PC-3 (cell line): ENCODE data around the gene RMC1. TPM values are rescaled to one million over a fixed set of nuclear protein-coding genes. Genes with fewer than 3 reads are reported as not detected.

ENCODE experiments used
- ATAC-seq: fragments of 200-7000 bp; cut with Tn5 transposase; 2 replicates; pipeline ENCODE4 v1.9.1; 2020; ENCODE audit warnings: mild to moderate bottlenecking, moderate library complexity
- BruUV-seq: library from RNA; stranded (reverse); fragments of 400-500 nt; replicated peaks from 2 replicates; lab custom pipeline; 2021; lab: Mats Ljungman, UMichigan
- CTCF ChIA-PET: fragments of 300-600 bp; sonication (Branson Sonifier 250); formaldehyde crosslinking; loops from one replicate; lab custom pipeline; 2022; ENCODE audit warnings: antibody characterized with exemption; lab: Charles Lee
- POLR2A ChIA-PET: fragments of 300-600 bp; sonication (Branson Sonifier 250); formaldehyde crosslinking; loops from one replicate; lab custom pipeline; 2022; ENCODE audit warnings: antibody characterized with exemption; ENCODE audit not compliant: unreplicated experiment; lab: Charles Lee
- DNase-seq: peaks from one replicate; pipeline ENCODE4 v3.0.0-alpha.2; 2015
- H2AFZ ChIP-seq: fragments of 300-600 bp; sonication (generic); 2 replicates; pipeline ENCODE4 v1.6.0; 2016; ENCODE audit warnings: antibody characterized with exemption, low read length
- H3F3A ChIP-seq: fragments of 300-600 bp; sonication (generic); one replicate; pipeline ENCODE4 v1.6.0; 2017; ENCODE audit warnings: antibody characterized with exemption, low read length, control low read depth, mild to moderate bottlenecking; ENCODE audit not compliant: unreplicated experiment
- H3K27ac ChIP-seq: fragments of 300-600 bp; sonication (generic); 2 replicates; pipeline ENCODE4 v1.5.1; 2016; ENCODE audit warnings: mild to moderate bottlenecking, low read length
- H3K27me3 ChIP-seq: fragments of 300-600 bp; sonication (generic); 2 replicates; pipeline ENCODE4 v1.6.1; 2016; ENCODE audit warnings: low read length, mixed read lengths
- H3K36me3 ChIP-seq: fragments of 300-600 bp; sonication (generic); 2 replicates; pipeline ENCODE4 v1.6.1; 2016; ENCODE audit warnings: low read depth, mixed run types, low read length, mixed read lengths
- H3K4me1 ChIP-seq: fragments of 300-600 bp; sonication (generic); 2 replicates; pipeline ENCODE4 v1.5.1; 2016; ENCODE audit warnings: low read length; ENCODE audit not compliant: insufficient read depth
- H3K4me2 ChIP-seq: fragments of 300-600 bp; sonication (generic); 2 replicates; pipeline ENCODE4 v1.6.0; 2016; ENCODE audit warnings: low read length
- H3K4me3 ChIP-seq: fragments of 300-600 bp; sonication (generic); 2 replicates; pipeline ENCODE4 v1.5.1; 2016; ENCODE audit warnings: mild to moderate bottlenecking, low read length, mixed read lengths
- H3K79me2 ChIP-seq: fragments of 300-600 bp; sonication (generic); 2 replicates; pipeline ENCODE4 v1.6.1; 2017; ENCODE audit warnings: low read length, mixed read lengths
- H3K9ac ChIP-seq: fragments of 300-600 bp; sonication (generic); 2 replicates; pipeline ENCODE4 v1.6.0; 2016; ENCODE audit warnings: mild to moderate bottlenecking, low read length
- H3K9me2 ChIP-seq: fragments of 300-600 bp; sonication (generic); replicated peaks from 2 replicates; pipeline ENCODE4 v1.6.1; 2016; ENCODE audit warnings: mixed run types, low read length, mixed read lengths
- H3K9me3 ChIP-seq: fragments of 300-600 bp; sonication (generic); 2 replicates; pipeline ENCODE4 v1.6.1; 2016; ENCODE audit warnings: low read length, mixed read lengths
- H4K20me1 ChIP-seq: fragments of 300-600 bp; sonication (generic); 2 replicates; pipeline ENCODE4 v1.6.1; 2016; ENCODE audit warnings: low read length, mixed read lengths
- EZH2 ChIP-seq: fragments of 300-600 bp; sonication (generic); IDR thresholded peaks from one replicate; pipeline ENCODE4 v1.6.1; 2017; ENCODE audit warnings: antibody characterized with exemption, mild to moderate bottlenecking, low read length; ENCODE audit not compliant: unreplicated experiment
- EZH2phosphoT487 ChIP-seq: fragments of 300-600 bp; sonication (generic); IDR thresholded peaks from 2 replicates; pipeline ENCODE4 v1.6.1; 2018; ENCODE audit warnings: mild to moderate bottlenecking, antibody characterized with exemption, low read length, borderline replicate concordance
- intact Hi-C: fragments of 100-400 bp; cut with micrococcal nuclease; formaldehyde crosslinking; loops from 2 replicates; pipeline ENCODE4 v1.9.0; 2023
- total RNA-seq: library from RNA; depleted of rRNA; stranded (reverse); fragments of >200 nt; gene quantifications from 2 replicates; pipeline ENCODE4 v1.2.3, GENCODE V29; 2014
- TF ChIP-seq, protein P1 (sequence below): fragments of 300-600 bp; sonication (generic); conservative IDR thresholded peaks from 2 replicates; pipeline ENCODE4 v1.5.1; 2017; ENCODE audit warnings: antibody characterized with exemption, low read depth, mild to moderate bottlenecking, low read length

Gene RMC1
- total RNA-seq, 1 experiment from 2014 or later, result 23.2 TPM

DNA sequence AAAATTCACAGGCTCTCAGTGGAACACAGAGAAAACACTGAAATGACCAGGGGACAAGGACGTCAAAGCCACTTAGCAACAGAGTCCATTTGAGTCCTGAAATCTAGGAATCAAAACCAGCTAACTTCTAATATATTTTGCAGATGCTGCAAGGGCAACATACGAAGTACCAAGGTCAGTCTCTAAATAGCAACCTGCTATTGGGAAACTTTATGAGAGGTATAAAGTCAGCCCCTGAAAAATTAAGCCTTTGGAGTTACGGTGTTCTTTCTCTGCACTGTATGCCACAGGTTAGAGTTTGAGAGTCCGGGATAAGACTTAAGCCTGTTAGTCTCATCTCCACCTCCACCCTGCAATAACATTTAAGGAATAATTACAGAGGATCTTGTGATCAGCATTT is 69.7 kb downstream of the RMC1 start:
- Histone ChIP-seq H2AFZ (no peak overlapping the region), H4K20me1 (peaks cover 16% of the 10 kb centered on the region), H3K79me2 (peaks cover 28% of the 10 kb centered on the region), H3K4me2 (no peak overlapping the region), H3K9ac (no peak overlapping the region), H3K36me3 (peaks cover 49% of the 10 kb centered on the region), H3K27me3 (no peaks in the 10 kb centered on the region), H3F3A (no peaks in the 10 kb centered on the region), H3K4me1 (peaks cover 18% of the 10 kb centered on the region), H3K9me2 (no peaks in the 10 kb centered on the region), H3K27ac (no peak overlapping the region), H3K9me3 (no peaks in the 10 kb centered on the region), H3K4me3 (no peak overlapping the region)
- no peak for TF ChIP-seq EZH2
- no peak for TF ChIP-seq EZH2phosphoT487
- TF ChIP-seq, protein P1, sequence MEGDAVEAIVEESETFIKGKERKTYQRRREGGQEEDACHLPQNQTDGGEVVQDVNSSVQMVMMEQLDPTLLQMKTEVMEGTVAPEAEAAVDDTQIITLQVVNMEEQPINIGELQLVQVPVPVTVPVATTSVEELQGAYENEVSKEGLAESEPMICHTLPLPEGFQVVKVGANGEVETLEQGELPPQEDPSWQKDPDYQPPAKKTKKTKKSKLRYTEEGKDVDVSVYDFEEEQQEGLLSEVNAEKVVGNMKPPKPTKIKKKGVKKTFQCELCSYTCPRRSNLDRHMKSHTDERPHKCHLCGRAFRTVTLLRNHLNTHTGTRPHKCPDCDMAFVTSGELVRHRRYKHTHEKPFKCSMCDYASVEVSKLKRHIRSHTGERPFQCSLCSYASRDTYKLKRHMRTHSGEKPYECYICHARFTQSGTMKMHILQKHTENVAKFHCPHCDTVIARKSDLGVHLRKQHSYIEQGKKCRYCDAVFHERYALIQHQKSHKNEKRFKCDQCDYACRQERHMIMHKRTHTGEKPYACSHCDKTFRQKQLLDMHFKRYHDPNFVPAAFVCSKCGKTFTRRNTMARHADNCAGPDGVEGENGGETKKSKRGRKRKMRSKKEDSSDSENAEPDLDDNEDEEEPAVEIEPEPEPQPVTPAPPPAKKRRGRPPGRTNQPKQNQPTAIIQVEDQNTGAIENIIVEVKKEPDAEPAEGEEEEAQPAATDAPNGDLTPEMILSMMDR, result no peak
- ATAC-seq, result no peak
- BruUV-seq, result no TSS peak
- no peak for DNase-seq
- ChIA-PET POLR2A (no interaction called here), CTCF (no interaction called here)
- intact Hi-C loops, result no loop called here

DNA sequence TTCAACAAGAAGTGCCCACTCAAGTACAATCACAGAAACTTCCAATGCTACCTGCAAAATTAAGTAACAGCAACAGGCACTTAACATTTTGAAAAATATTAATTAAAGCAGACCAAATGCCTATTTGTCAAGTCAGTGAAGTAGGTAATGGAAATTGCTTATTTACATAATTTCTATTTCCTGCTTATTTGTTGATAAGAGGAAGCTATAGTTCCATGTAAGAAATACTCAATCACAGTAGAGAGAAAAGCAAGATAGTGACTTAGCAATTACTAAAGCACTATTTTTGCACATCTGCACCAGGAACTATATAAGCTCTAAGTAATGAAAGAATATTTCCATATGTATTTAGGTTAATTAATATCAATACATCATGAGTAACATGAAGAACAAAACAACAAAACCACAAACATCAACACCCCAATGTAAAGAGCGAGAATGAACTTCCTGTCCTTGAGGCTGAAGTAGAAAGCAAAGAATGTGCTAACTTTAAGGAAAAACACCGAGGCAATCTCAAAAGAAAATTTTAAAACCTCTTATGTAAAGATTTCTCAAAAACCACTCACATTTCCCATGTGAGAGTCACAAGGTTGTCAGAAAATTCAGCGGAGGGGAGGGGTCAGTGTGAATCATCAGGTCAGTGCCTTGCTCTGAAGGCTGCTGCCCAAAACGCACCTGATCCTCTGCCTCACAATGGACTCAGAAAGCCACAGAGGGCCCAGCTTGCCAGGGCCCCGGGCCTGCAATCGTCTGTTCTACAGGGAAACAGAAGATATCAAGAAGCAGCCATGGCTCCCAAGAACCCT is 70.5 kb downstream of the RMC1 start:
- Histone ChIP-seq H3K9ac (0 out of 2 replicates have a peak overlapping the region, but pooled peaks have one; percentile 4), H3F3A (no peaks in the 10 kb centered on the region), H4K20me1 (peaks cover 23% of the 10 kb centered on the region), H3K4me3 (peak overlapping the region; percentile 3; the same call in 1 of the 2 replicates), H2AFZ (no peak overlapping the region), H3K79me2 (peaks cover 36% of the 10 kb centered on the region), H3K27ac (peak overlapping the region; percentile 58), H3K9me3 (no peaks in the 10 kb centered on the region), H3K4me2 (peak overlapping the region; percentile 20), H3K9me2 (no peaks in the 10 kb centered on the region), H3K4me1 (peaks cover 18% of the 10 kb centered on the region), H3K36me3 (peaks cover 41% of the 10 kb centered on the region), H3K27me3 (no peaks in the 10 kb centered on the region)
- ATAC-seq, result peak; percentile 98
- POLR2A ChIA-PET, result interaction anchor here (0.5 kb wide), 1 partner anchor 136 kb away, joined by 4 read pairs; a partner anchor contains a TSS
- BruUV-seq, result no TSS peak
- DNase-seq, result peak; percentile 81
- intact Hi-C loops, result loop anchor here (1.0 kb wide), 1 partner anchor 12 kb away; the partner anchor contains the start of gene NPC1
- TF ChIP-seq EZH2 (no peak), EZH2phosphoT487 (no peak)
- TF ChIP-seq, protein P1, result no peak
- CTCF ChIA-PET, result interaction anchor here (0.6 kb wide), 1 partner anchor 129 kb away, joined by 4 read pairs; no protein-coding TSS in a partner anchor
